Natural killer cell treated with Interleukin-12 subunit alpha and Interleukin-12 subunit beta and Interleukin-15 and Interleukin-18, amount 100 ng/mL, for 72 hours (primary cell): ENCODE measurements around the gene PLA2G3. TPM values are rescaled to one million over a fixed set of nuclear protein-coding genes. Genes with fewer than 3 reads are reported as not detected.
"Not testable (repeated sequence)": the region's sequence is repeated elsewhere in the genome, so short reads cannot be mapped to it uniquely, and the experiment has no call there.

Experiments used
- ATAC-seq, 2 donors: fragments of 150-1000 bp; cut with Tn5 transposase in 1 of 2; sonication (Bioruptor Pico), chemical (Tn5 transposase) in 1 of 2; 2 replicates each; pipeline ENCODE4 v1.10.0; 2021
- DNase-seq: peaks from one replicate; pipeline ENCODE4 v3.0.0; 2022; ENCODE audit warnings: low spot score
- H3K27ac Mint-ChIP-seq, 2 donors: 1 replicate in 1 of 2; 2 replicates in 1 of 2; pipeline ENCODE4 v1.8.0; 2022; ENCODE audit warnings: mixed read lengths in 2 of 2, mild to moderate bottlenecking in 1 of 2, moderate library complexity in 1 of 2
- H3K27me3 Mint-ChIP-seq, 2 donors: 1 replicate in 1 of 2; 2 replicates in 1 of 2; pipeline ENCODE4 v1.8.0; 2022; ENCODE audit warnings: mixed read lengths in 2 of 2
- H3K36me3 Mint-ChIP-seq: one replicate; pipeline ENCODE4 v1.8.0; 2022; ENCODE audit warnings: mixed read lengths
- H3K4me1 Mint-ChIP-seq, 2 donors: 1 replicate in 1 of 2; 2 replicates in 1 of 2; pipeline ENCODE4 v1.8.0; 2022; ENCODE audit warnings: low read depth in 2 of 2, mixed read lengths in 2 of 2, mild to moderate bottlenecking in 1 of 2
- H3K4me3 Mint-ChIP-seq: one replicate; pipeline ENCODE4 v1.8.0; 2022; ENCODE audit warnings: mixed read lengths
- H3K9me3 Mint-ChIP-seq: 2 replicates; pipeline ENCODE4 v1.8.0; 2022; ENCODE audit warnings: mixed read lengths
- total RNA-seq, 2 donors: library from RNA; stranded (reverse); gene quantifications; one replicate each; pipeline ENCODE4 v1.2.3, GENCODE V29; 2022

PLA2G3 gene
- total RNA-seq, 2 donors from 2014 or later, result not detected

GRCh38 chr22:31125521-31126117, 14.7 kb downstream of the PLA2G3 start:
- DNase-seq (no peak), ATAC-seq (no peak)
- Mint-ChIP-seq H3K4me1 (peaks cover 0 to 5% of the 10 kb centered on the region in 2 donors), H3K36me3 (no peaks in the 10 kb centered on the region), H3K4me3 (no peak overlapping the region), H3K27ac (no peak overlapping the region), H3K9me3 (no peaks in the 10 kb centered on the region), H3K27me3 (no peaks in the 10 kb centered on the region)

GRCh38 chr22:31124811-31125465, 15.4 kb downstream of the PLA2G3 start:
- Mint-ChIP-seq H3K9me3 (no peaks in the 10 kb centered on the region), H3K27me3 (no peaks in the 10 kb centered on the region), H3K27ac (no peak overlapping the region), H3K4me3 (no peak overlapping the region), H3K36me3 (no peaks in the 10 kb centered on the region), H3K4me1 (peaks cover 0 to 5% of the 10 kb centered on the region in 2 donors)
- DNase-seq, result peak; percentile 44
- ATAC-seq, result peak; percentile 3 to 32

- H3K27ac Mint-ChIP-seq, result no peak overlapping the region
- H3K36me3 Mint-ChIP-seq, result no peaks in the 10 kb centered on the region
- ATAC-seq (no peak), DNase-seq (peak; percentile 29)
- no peak overlapping the region for H3K4me3 Mint-ChIP-seq
- H3K9me3 Mint-ChIP-seq, result no peaks in the 10 kb centered on the region
- peaks cover 0 to 5% of the 10 kb centered on the region in 2 donors for H3K4me1 Mint-ChIP-seq
- no peaks in the 10 kb centered on the region for H3K27me3 Mint-ChIP-seq
Observed at GRCh38 chr22:31124290-31124689, 16.0 kb downstream of the PLA2G3 start.

- Mint-ChIP-seq H3K4me1 (peaks cover 0 to 5% of the 10 kb centered on the region in 2 donors), H3K4me3 (no peak overlapping the region), H3K36me3 (no peaks in the 10 kb centered on the region), H3K9me3 (no peaks in the 10 kb centered on the region), H3K27me3 (no peaks in the 10 kb centered on the region), H3K27ac (no peak overlapping the region)
- DNase-seq (no peak), ATAC-seq (no peak)
Observed at GRCh38 chr22:31123292-31123602, 17.1 kb downstream of the PLA2G3 start.

- Mint-ChIP-seq H3K4me3 (no peak within 1 kb of the TSS), H3K4me1 (peaks cover 0 to 5% of the 10 kb centered on the region in 2 donors)
- ATAC-seq, result no peak
Observed at GRCh38 chr22:31122532-31123291, 17.6 kb downstream of the PLA2G3 start, which contains the start of gene INPP5J. INPP5J (plus strand) TSS chr22:31122966; CDS start chr22:31123015, 49 bp downstream.

GRCh38 chr22:31122196-31122531, 18.1 kb downstream of the PLA2G3 start:
- H3K9me3 Mint-ChIP-seq, result no peaks in the 10 kb centered on the region
- H3K27me3 Mint-ChIP-seq, result no peaks in the 10 kb centered on the region
- no peak overlapping the region for H3K4me3 Mint-ChIP-seq
- H3K27ac Mint-ChIP-seq, result no peak overlapping the region
- no peak for ATAC-seq
- no peaks in the 10 kb centered on the region for H3K36me3 Mint-ChIP-seq
- DNase-seq, result peak; percentile 26
- H3K4me1 Mint-ChIP-seq, result peaks cover 0 to 5% of the 10 kb centered on the region in 2 donors

More at GRCh38 chr22:31122532-31123291, 17.6 kb downstream of the PLA2G3 start, which contains the start of gene INPP5J:
- DNase-seq, result peak; percentile 51
- Mint-ChIP-seq H3K36me3 (no peaks in the 10 kb centered on the region), H3K27ac (no peak within 1 kb of the TSS), H3K27me3 (no peaks in the 10 kb centered on the region), H3K9me3 (no peaks in the 10 kb centered on the region)

GRCh38 chr22:31121403-31121802, 18.9 kb downstream of the PLA2G3 start:
- DNase-seq, result peak; percentile 32
- H3K27ac Mint-ChIP-seq, result no peak overlapping the region
- H3K27me3 Mint-ChIP-seq, result no peaks in the 10 kb centered on the region
- H3K9me3 Mint-ChIP-seq, result no peaks in the 10 kb centered on the region
- no peak overlapping the region for H3K4me3 Mint-ChIP-seq
- H3K36me3 Mint-ChIP-seq, result no peaks in the 10 kb centered on the region
- peaks cover 0 to 5% of the 10 kb centered on the region in 2 donors for H3K4me1 Mint-ChIP-seq
- ATAC-seq, result no peak

GRCh38 chr22:31120642-31121041, 19.7 kb downstream of the PLA2G3 start:
- Mint-ChIP-seq H3K27me3 (no peaks in the 10 kb centered on the region), H3K4me3 (no peak overlapping the region), H3K9me3 (no peaks in the 10 kb centered on the region), H3K36me3 (no peaks in the 10 kb centered on the region), H3K27ac (no peak overlapping the region), H3K4me1 (peaks cover 0 to 5% of the 10 kb centered on the region in 2 donors)
- ATAC-seq, result no peak
- peak; percentile 28 for DNase-seq

- Mint-ChIP-seq H3K27ac (no peak overlapping the region), H3K9me3 (no peaks in the 10 kb centered on the region), H3K27me3 (no peaks in the 10 kb centered on the region), H3K4me3 (no peak overlapping the region), H3K36me3 (no peaks in the 10 kb centered on the region), H3K4me1 (peaks cover 0 to 5% of the 10 kb centered on the region in 2 donors)
- no peak for ATAC-seq
- no peak for DNase-seq
Observed at GRCh38 chr22:31120230-31120629, 20.1 kb downstream of the PLA2G3 start.

- no peaks in the 10 kb centered on the region for H3K36me3 Mint-ChIP-seq
- peaks cover 0 to 5% of the 10 kb centered on the region in 2 donors for H3K4me1 Mint-ChIP-seq
- no peak for DNase-seq
- H3K4me3 Mint-ChIP-seq, result no peak overlapping the region
- no peaks in the 10 kb centered on the region for H3K27me3 Mint-ChIP-seq
- no peak overlapping the region for H3K27ac Mint-ChIP-seq
- no peaks in the 10 kb centered on the region for H3K9me3 Mint-ChIP-seq
- ATAC-seq, result no peak
Observed at GRCh38 chr22:31119026-31119717, 21.1 kb downstream of the PLA2G3 start.

GRCh38 chr22:31118046-31118820, 22.1 kb downstream of the PLA2G3 start:
- Mint-ChIP-seq H3K4me1 (peaks cover 0 to 5% of the 10 kb centered on the region in 2 donors), H3K36me3 (no peaks in the 10 kb centered on the region), H3K9me3 (no peaks in the 10 kb centered on the region), H3K27me3 (no peaks in the 10 kb centered on the region), H3K27ac (no peak overlapping the region), H3K4me3 (no peak overlapping the region)
- ATAC-seq (peak in 1 of 2 donors; percentile 31), DNase-seq (peak; percentile 26)

GRCh38 chr22:31112547-31113091, 27.7 kb downstream of the PLA2G3 start:
- not testable (repeated sequence) for DNase-seq, H3K4me1 Mint-ChIP-seq, H3K36me3 Mint-ChIP-seq, H3K9me3 Mint-ChIP-seq, ATAC-seq, H3K27ac Mint-ChIP-seq, H3K27me3 Mint-ChIP-seq, H3K4me3 Mint-ChIP-seq

- no peak for DNase-seq
- Mint-ChIP-seq H3K36me3 (no peaks in the 10 kb centered on the region), H3K9me3 (no peaks in the 10 kb centered on the region), H3K27me3 (no peaks in the 10 kb centered on the region), H3K4me3 (peak overlapping the region; percentile 88), H3K4me1 (peaks cover 10 to 12% of the 10 kb centered on the region in 2 donors), H3K27ac (peak overlapping the region; percentile 31 to 86)
- ATAC-seq, result peak; percentile 1 to 3
Observed at GRCh38 chr22:31107894-31108218, 32.5 kb downstream of the PLA2G3 start.
